GM21423 (cell line): ENCODE measurements around the gene SETBP1.

Source experiments
- ATAC-seq: cut with Tn5 transposase; IDR thresholded peaks from one replicate; pipeline ENCODE4 v1.9.1; 2021; ENCODE audit warnings: mild to moderate bottlenecking, moderate library complexity; ENCODE audit not compliant: unreplicated experiment

SETBP1 gene

GRCh38 chr18:44730803-44731529 lies 50.3 kb downstream of the SETBP1 start:
- ATAC-seq, result no peak

GRCh38 chr18:44731530-44732237 lies 51.0 kb downstream of the SETBP1 start:
- ATAC-seq, result peak; percentile 56

- ATAC-seq, result no peak
These were observed 51.5 kb downstream of the SETBP1 start for GRCh38 chr18:44732238-44732563.

- no peak for ATAC-seq
These were observed 51.9 kb downstream of the SETBP1 start for GRCh38 chr18:44732599-44732998.

DNA sequence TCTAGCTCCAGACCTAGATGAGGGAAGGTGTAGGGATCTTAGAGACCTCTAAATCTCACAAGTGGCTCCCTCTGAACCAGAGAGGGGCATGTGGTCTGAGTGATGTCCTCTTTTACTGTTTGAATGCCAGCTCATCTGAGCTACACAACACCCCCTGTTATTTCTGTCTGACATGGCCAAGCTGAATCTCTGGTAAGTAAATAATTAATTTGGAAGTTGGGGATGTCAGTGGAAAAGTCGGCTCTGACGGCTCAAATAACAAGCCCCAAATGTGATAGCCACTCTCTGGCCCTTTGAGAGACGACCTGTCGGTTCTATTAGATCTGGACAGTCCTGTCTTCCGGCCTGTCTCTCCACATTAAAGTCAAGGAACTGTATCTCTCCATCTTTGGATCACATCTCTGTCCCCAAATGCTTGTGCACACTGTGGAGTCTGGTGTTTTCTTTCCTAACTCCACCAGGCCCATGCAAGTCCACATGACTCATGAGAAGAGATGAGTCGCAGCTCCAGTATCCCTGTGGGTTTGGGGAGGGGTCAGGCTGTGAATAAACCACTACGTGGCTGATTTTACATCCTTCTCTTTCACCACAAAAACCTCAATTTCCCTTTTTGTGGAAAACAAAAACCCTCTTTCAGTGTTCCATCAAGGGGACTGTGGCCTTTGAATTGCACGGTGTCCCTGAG lies 52.5 kb downstream of the SETBP1 start:
- no peak for ATAC-seq

- ATAC-seq, result no peak
These were observed 53.2 kb downstream of the SETBP1 start for GRCh38 chr18:44733754-44734465.

- ATAC-seq, result no peak
These were observed 54.4 kb downstream of the SETBP1 start for GRCh38 chr18:44735096-44735495.

GRCh38 chr18:44736664-44737380 lies 56.1 kb downstream of the SETBP1 start:
- no peak for ATAC-seq

DNA sequence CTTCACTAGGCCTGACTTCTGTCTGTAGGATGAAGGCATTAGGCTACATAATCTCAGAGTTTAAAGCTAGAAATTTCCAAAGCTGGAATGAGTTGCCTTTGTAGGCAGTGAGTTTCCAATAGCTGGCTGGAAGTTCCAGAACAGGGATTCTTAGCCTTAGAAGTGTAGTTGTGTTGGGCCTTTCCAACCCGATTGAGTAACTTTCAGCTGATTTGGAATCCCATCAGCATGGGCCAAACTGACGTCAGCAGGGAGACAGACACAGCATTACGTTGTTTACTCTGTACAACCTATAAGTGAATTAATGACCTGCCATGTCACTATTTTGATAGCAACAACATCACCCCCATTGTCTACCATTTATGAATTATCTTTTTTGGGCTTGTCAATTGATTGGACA lies 56.9 kb downstream of the SETBP1 start:
- no peak for ATAC-seq

DNA sequence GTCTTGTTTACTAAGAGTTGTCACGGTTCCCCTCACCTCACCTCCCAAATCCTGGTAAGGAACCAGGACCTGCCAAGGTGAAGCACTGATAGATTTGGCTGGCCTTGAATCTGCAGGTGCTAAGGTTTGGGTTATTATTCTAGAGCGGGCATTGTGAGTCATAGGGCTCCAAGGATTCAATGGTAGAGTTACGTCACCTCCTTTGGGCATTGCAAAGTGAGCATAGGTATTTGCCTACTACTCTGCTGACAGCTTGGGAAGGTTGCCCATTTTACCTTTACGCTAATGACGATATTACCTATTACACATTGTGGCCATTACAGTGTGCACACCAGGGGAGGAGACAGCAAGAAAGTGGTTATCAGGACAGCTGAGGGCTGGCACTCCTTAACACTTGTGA lies 59.3 kb downstream of the SETBP1 start:
- no peak for ATAC-seq

DNA sequence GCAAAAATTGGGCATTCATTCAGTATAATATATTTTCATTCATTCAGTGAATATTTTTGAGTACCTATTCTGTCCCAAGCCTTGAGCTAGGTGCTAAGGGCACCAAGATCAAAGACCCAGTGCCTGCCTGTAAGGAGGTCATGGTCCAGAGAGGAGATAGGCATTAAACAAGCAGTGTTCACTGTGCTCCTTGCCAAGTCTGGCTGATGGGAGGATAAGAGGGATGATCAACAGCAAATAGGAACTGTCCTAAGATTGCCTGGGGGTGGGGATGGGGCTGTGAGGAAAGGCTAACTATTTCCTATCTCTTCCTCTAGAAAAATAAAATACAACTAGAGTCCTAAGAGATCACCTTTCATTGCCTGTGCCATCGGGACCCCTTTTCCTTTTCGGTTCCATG lies 60.4 kb downstream of the SETBP1 start:
- ATAC-seq, result no peak

DNA sequence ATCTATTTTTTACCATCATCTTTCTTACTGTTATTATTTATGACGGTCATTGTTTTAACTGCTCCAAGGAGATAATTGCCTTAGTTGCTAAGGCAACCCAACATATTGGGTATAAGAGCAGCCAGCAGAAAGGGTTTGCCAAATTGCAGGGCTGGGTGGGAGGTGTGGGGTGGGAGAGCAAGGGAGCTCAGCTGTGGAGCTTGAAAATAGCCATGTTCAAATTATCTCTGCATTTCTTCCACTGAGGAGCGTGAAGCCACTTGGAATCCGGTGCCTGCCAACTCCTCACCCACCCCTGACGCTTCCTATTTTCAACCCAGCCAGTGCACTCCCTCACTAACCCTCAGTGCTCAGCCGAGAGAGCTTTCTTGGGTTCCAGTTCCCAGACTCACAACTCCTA lies 60.8 kb downstream of the SETBP1 start:
- no peak for ATAC-seq

GRCh38 chr18:44742126-44742525 lies 61.4 kb downstream of the SETBP1 start:
- no peak for ATAC-seq

- no peak for ATAC-seq
These were observed 62.1 kb downstream of the SETBP1 start for GRCh38 chr18:44742718-44743311.

- no peak for ATAC-seq
These were observed 62.9 kb downstream of the SETBP1 start for GRCh38 chr18:44743631-44744030.

DNA sequence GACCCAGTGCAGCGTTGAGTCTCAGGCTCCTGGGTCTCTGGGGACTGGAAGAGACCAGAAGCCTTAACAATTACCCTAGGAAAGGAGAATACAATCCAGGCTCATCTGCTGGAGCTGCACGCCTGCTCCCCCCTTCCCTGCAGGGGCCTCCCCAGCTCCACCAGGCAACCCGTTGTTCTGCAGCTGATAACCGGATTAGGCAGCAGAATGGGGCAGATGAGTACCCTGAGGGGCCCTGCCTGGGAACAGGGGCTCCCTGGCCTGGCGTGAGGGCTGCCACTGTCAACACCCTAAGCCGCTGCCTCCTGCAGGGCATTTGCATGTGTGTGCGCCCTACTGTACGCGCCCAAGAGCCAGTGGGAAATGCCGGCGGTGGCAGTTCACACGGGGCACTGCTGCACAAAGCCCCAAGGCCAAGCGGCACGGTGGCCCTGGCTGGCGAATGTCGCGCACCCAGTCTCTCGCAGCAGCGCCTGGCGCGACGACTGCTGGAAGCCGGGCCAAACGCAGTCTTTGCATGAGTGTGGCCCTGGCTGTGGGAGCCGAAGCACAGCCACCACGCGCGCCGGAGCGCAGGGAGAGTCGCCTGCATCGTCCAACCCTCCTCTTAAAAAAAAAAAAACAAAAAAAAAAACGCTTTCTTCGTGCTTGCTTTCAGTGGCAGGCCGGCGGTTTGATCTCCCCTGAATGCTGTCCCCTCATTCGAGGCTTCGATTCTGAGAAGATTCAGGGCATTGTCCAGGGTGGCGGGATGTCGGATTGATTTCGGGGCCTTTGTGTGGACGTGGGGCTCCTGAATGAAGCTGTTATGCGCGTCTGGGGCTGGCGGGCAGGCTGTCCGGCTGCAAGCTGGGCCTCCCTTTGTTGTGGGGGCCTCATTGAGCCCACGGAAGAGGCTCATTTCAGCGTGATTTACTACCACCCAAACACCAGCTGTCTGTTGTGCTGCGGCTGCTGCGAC lies 63.8 kb downstream of the SETBP1 start:
- ATAC-seq, result no peak

- no peak for ATAC-seq
These were observed 66.5 kb downstream of the SETBP1 start for GRCh38 chr18:44747157-44747556.

- no peak for ATAC-seq
These were observed 67.9 kb downstream of the SETBP1 start for GRCh38 chr18:44748582-44748981.

GRCh38 chr18:44750774-44751173 lies 70.1 kb downstream of the SETBP1 start:
- no peak for ATAC-seq
